NCI-H1417 treated with DMSO at 0.1 percent for 48 hours (cell line): ENCODE results near the gene DEFB127.
"Not testable (repeated sequence)": the region's sequence is repeated elsewhere in the genome, so short reads cannot be mapped to it uniquely, and the experiment has no call there.

Experiments used
- DNase-seq: peaks from one replicate; lab custom pipeline; 2025; lab: John Stamatoyannopoulos, UW

The DEFB127 gene, protein sequence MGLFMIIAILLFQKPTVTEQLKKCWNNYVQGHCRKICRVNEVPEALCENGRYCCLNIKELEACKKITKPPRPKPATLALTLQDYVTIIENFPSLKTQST

DNA sequence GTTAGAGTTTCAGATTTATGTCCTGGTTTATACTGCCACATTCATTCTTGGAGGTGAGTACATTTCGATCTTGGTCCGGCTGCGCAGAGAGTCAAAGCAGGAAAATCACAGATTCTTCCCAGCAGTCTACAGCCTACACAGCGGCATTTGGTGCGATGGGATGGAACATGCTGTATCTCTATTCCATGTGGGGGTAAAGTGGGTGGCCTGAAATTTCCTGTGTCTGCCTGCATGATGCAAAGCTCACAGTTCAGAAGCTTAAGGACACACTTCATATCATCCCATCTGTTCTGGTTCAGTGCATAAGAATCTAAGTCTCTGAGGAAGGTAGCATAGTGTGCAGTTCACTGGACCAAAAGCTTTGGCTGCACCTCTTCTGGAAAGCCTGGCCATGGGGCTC lies at the start of gene DEFB127:
DEFB127 (plus strand) TSS at position 301 of the 400 bp plus-strand sequence; CDS start at position 392, 91 bp downstream.
- no peak for DNase-seq

DNA sequence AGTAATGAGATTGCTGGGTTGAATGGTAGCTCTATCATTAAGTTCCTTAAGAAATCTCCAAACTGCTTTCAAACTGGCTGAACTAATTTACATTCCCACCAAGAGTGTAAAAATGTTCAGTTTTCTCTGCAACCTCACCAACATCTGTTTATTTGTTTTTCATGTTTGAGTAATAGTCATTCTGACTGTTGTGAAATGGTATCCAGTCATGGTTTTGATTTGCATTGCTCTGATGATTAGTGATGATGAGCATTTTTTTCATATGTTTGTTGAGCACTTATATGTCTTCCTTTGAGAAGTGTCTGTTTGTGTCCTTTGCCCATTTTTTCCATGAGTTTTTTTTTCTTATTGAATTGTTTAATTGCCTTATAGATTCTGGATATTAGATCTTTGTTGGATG lies 44.9 kb upstream of the DEFB127 start:
- no peak for DNase-seq

DNA sequence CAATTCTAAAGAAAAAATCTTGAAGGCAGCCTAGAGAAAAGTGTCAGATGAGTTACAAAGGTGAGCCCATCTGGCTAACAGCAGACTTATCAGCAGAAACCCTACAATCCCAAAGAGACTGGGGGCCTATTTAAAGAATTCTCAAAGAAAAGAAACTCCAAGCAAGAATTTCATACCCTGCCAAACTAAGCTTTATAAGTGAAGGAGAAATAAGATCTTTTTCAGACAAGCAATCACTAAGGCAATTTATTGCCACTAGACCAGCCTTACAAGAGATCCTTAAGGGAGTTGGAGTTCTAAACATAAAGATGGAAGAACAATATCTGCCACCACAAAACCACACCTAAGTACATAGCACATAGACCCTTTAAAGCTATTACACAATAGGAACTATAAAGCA lies 39.7 kb upstream of the DEFB127 start:
- no peak for DNase-seq

DNA sequence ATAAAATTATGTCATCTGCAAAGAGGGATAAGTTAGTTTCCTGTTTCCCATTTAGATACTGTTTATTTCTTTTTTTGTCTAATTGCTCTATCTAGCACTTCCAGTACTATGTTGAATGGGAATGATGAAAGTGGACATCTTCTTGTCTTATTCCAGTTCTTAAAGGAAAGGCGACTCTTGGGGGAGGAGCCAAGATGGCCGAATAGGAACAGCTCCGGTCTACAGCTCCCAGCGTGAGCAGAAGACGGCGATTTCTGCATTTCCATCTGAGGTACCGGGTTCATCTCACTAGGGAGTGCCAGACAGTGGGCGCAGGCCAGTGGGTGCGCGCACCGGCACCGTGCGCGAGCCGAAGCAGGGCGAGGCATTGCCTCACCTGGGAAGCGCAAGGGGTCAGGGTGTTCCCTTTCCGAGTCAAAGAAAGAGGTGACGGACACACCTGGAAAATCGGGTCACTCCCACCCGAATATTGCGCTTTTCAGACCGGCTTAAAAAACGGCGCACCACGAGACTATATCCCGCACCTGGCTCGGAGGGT lies 27.4 kb upstream of the DEFB127 start:
- DNase-seq = not testable (repeated sequence)

DNA sequence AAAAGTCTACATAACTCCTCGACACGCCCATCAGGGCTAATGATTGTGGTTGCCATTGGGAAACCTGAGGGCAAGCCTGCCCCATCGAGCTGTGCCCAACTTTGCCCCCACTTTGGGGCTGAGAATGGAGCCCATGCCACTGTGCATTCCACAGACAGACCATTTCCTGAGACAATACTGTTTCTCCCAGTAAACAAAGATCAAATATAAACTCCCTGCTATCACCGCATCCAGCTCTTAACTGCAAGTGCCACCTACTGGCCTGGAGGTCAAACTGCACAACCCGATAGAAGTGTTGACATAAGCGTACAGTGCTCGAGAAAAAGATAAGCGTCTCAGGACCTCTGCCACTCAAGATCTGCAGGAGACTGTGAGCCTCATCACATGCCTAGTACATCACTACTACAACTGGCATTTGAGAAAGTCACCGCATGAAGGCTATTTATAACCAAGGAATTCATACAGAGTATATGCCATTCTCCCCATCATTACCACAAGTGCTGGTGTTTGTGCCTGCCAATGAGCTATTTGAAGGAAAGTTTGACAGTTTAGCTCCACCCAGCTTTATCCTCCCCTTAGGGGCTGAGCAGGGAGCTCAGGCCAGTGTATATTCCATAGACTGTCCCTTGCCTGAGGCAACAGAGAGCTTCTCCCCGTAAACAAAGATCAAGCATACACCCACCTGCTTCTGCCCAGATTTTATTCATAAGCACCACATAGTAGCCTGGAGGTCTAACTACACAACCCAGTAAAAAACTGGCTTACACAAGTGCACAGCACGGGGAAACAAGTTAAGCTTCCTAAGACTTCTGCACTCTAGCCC lies 19.4 kb upstream of the DEFB127 start:
- DNase-seq = no peak

DNA sequence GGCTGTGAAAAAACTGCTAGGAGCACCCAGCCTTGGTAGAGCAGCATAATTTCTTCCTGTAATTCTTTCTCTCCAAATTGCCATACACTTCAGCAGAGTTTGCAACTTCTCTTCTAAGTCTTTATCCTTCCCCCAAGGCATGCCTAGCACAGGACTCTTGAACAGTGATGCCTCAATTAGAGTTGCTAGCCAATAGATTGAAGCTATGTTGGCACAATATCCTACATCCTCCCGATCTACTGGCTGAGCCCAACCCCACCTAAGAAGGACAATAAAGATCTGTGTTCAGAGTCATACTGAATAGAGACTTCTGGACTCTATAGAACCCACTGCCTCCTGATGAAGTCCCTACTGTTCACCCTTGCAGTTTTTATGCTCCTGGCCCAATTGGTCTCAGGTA lies 15.0 kb upstream of the DEFB127 start, which contains the start of gene DEFB126:
DEFB126 (plus strand) TSS at position 301 of the 400 bp plus-strand sequence; CDS start at position 340, 39 bp downstream.
- no peak for DNase-seq

DNA sequence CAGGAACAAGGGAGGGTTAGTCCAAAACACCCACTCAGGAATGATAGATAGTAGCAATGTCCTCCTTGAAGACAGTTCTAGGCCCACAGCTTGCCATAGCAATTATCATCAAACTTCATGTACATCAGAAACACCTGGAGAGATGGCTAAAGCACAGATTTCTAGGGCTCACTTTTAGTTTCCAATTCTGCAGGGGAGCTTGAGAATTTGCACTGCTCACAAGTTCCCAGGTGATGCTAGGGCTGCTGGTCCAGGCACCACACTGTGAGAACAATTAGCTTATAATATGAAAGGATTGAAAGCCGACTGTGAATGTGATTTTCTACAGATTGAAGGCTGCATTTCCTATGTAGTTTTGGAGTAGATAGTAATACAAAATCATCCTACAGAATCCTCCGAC lies 11.4 kb upstream of the DEFB127 start:
- no peak for DNase-seq

DNA sequence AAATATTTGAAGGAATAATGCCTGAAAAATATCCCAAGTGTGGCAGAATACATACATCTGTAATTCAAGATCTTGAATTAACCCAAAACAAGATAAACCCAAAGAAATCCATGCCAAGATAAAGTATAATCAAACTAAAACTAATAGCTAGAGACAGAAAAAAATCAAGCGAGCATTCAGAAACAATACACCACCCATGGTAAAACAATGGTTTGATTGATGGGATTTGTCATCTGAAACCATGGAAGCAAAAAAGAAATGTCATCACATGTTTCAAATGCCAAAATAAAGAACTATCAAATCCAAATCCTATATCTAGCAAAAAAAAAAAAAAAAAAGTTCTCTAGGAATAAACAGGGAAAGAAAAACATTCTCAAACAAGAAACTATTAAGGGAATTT lies 5.1 kb upstream of the DEFB127 start:
- no peak for DNase-seq

DNA sequence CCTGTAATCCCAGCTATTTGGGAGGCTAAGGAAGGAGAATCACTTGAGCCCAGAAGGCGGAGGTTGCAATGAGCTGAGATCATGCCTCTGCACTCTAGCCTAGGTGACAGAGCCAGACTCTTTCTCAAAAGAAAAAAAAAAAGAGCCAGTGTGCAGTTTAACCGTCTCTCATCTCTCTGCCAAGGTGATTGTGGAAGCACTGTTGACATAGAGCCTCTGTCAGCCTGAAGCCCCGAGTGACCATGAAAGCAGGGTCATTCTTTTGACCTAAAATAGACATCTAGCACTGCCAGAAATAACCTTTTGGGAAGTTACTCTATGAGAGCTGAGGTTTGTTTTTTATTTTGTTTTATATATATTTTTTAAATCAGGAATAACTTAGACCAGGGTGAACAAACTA lies 7.4 kb downstream of the DEFB127 start:
- DNase-seq = no peak

DNA sequence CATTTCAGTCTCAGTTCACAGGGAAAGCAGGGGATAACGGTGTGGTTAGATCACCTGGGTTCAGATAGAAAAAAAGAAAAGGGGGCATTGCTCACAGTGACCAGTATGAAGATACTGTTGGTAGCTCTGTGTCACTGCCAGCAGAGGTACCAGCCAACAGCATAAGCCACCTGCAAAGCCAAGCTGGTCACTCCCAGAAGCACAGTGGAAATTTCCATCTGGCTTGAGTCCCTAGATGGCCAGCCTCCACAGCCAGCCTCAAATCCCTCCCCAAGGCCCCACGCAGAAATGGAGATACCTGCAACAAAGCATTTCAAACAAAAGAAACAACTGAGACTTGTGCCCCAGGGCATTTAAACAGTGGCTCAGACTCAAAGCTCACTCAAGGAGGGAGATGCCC lies 11.6 kb downstream of the DEFB127 start:
- no peak for DNase-seq

DNA sequence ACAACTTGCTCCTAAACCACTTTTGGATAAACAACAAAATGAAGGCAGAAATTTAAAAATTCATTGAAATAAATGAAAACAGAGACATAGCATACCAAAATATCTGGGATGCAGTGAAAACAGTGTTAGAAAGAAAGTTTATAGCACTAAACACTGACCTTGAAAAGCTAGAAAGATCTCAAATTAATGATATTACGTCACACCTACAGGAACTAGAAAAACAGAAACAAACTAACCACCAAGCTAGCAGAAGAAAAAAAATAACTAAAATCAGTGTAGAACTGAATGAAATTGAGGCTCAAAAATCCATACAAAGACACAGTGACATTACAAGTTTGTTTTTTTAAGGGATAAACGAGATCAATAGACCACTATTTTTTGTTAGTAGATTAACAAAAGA lies 27.0 kb downstream of the DEFB127 start:
- no peak for DNase-seq

DNA sequence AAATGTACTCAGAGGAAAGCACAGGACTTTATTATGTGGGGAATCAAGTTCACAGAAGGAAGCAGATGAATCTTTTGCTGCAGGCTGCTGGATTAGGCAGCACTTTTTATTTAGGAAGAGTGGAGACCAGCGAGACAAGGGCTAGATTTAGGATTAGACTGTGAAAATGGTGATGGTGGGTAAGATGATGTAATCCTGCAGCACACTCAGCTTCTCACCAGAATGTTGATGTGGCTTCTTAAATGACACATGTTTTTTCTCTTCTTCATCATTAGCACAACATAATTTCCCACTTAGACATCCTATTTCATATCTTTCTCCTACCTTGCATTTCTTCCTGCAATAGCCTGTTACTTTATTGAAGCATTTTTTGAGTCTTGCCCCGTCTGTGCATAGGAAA lies 30.5 kb downstream of the DEFB127 start:
- DNase-seq = no peak

DNA sequence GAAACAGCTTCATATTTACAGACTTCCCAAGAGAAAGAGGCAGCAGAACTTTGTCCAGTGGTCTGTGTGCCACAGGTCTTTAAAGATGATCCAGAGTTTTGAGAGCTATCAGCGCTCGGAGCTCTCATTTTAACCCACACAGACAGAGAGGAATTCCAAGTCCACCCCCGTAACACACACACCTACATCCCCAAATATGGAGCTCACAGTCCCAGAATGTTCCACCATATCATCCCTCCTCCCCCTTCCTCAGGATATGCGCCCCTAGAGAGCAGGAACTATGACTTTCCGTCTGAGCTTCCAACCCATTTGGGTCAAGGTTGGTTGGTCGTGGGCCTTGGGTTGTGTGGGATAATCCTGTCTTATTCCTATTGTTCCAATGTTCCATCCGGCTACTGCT lies 32.4 kb downstream of the DEFB127 start, which contains the start of gene DEFB128:
DEFB128 (minus strand) TSS at position 101 of the 400 bp plus-strand sequence; CDS start at position 13, 88 bp downstream.
- no peak for DNase-seq

DNA sequence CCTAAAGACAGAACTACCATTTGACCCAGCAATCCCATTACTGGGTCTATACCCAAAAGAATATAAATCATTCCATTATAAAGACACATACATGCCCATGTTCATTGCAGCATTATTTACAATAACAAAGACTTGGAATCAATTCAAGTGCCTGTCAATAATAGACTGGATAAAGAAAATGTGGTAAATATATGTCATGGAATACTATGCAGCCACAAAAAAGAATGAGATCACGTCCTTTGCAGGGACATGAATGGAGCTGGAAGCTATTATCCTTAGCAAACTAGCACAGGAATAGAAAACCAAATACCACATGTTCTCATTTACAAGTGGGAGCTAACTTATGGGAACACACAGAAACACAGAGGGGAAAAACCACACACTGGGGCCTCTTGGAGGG lies 41.0 kb downstream of the DEFB127 start:
- no peak for DNase-seq

DNA sequence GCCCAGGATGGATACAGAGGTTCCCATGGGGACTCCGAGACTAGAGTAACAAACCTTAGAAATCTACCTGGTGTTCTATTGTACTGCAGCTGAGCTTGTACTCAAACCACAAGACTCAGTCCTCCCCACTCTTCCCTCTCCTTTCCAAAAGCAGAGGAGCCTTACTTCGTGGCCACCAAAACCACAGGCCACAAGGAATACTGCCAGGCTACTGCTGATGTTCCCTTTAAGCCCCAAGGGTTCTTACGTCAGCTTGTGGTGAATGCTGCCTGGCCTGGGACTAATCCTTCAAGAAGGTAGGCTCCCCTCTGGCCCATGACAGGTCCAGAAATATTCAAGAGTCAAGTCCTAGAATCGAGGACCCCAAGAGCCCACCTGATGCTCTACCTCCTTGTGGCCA lies 42.7 kb downstream of the DEFB127 start:
- no peak for DNase-seq

DNA sequence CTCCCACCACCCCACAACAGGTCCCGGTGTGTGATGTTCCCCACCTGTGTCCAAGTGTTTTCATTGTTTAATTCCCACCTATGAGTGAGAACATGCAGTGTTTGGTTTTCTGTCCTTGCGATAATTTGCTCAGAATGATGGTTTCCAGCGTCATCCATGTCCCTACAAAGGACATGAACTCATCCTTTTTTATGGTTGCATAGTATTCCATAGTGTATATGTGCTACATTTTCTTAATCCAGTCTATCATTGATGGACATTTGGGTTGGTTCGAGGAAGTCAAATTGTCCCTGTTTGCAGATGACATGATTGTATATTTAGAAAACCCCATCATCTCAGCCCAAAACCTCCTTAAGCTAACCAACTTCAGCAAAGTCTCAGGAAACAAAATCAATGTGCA lies 46.4 kb downstream of the DEFB127 start:
- DNase-seq = not testable (repeated sequence)
